NCI-H82 treated with DMSO at 0.1 percent for 48 hours (cell line): ENCODE data around the gene FMO1.
"Not testable (repeated sequence)": the region's sequence is repeated elsewhere in the genome, so short reads cannot be mapped to it uniquely, and the experiment has no call there.

Experiments
- DNase-seq: peaks from one replicate; lab custom pipeline; 2025; ENCODE audit not compliant: unreplicated experiment; lab: John Stamatoyannopoulos, UW

FMO1 gene

GRCh38 chr1:171248302-171248701, at the start of gene FMO1:
TSS of gene FMO1 (plus strand) at chr1:171248494. CDS start at chr1:171258088, 9,594 bp downstream.
- no peak for DNase-seq

- no peak for DNase-seq
These were observed 44.0 kb upstream of the FMO1 start for GRCh38 chr1:171204296-171204695.

GRCh38 chr1:171206204-171206977, 41.9 kb upstream of the FMO1 start:
- DNase-seq: no peak

GRCh38 chr1:171206978-171207355, 41.3 kb upstream of the FMO1 start:
- DNase-seq: no peak

- no peak for DNase-seq
These were observed 40.9 kb upstream of the FMO1 start for GRCh38 chr1:171207377-171207776.

- DNase-seq: no peak
These were observed 37.9 kb upstream of the FMO1 start for GRCh38 chr1:171210355-171210754.

- peak; percentile 88 for DNase-seq
These were observed 35.5 kb upstream of the FMO1 start for GRCh38 chr1:171212607-171213351.

GRCh38 chr1:171213559-171214454, 34.5 kb upstream of the FMO1 start:
- DNase-seq: no peak

GRCh38 chr1:171217658-171218443, 30.4 kb upstream of the FMO1 start:
- no peak for DNase-seq

GRCh38 chr1:171218661-171219060, 29.6 kb upstream of the FMO1 start:
- DNase-seq: no peak

GRCh38 chr1:171219346-171220080, 28.8 kb upstream of the FMO1 start:
- no peak for DNase-seq

GRCh38 chr1:171220081-171220420, 28.2 kb upstream of the FMO1 start:
- no peak for DNase-seq

GRCh38 chr1:171220581-171221054, 27.7 kb upstream of the FMO1 start:
- peak; percentile 52 for DNase-seq

GRCh38 chr1:171221665-171222591, 26.4 kb upstream of the FMO1 start:
- DNase-seq: no peak

- peak; percentile 89 for DNase-seq
These were observed 25.4 kb upstream of the FMO1 start for GRCh38 chr1:171222936-171223335.

- DNase-seq: not testable (repeated sequence)
These were observed 24.0 kb upstream of the FMO1 start for GRCh38 chr1:171224257-171224656.

GRCh38 chr1:171226747-171227370, 21.4 kb upstream of the FMO1 start:
- DNase-seq: peak; percentile 81

GRCh38 chr1:171231326-171231725, 17.0 kb upstream of the FMO1 start:
- no peak for DNase-seq
